Memory B cell (primary cell): ENCODE measurements around the gene C5.
A peak's percentile ranks its signal among the peaks of the same experiment; 100 is the strongest.

Experiments used
- ATAC-seq: fragments of 150-1000 bp; cut with Tn5 transposase; 2 replicates; pipeline ENCODE4 v1.10.0; 2021; ENCODE audit warnings: low read depth, mild to moderate bottlenecking, moderate library complexity
- DNase-seq, 2 donors: peaks; one replicate each; pipeline ENCODE4 v3.0.0; 2022; ENCODE audit warnings: low spot score in 2 of 2
- H3K27ac Mint-ChIP-seq: one replicate; pipeline ENCODE4 v1.8.0; 2022; ENCODE audit warnings: mild to moderate bottlenecking, moderate library complexity, mixed read lengths
- H3K27me3 Mint-ChIP-seq: one replicate; pipeline ENCODE4 v1.8.0; 2022; ENCODE audit warnings: mixed read lengths
- H3K36me3 Mint-ChIP-seq: one replicate; pipeline ENCODE4 v1.8.0; 2022; ENCODE audit warnings: mild to moderate bottlenecking, mixed read lengths
- H3K4me1 Mint-ChIP-seq: one replicate; pipeline ENCODE4 v1.8.0; 2022; ENCODE audit warnings: mixed read lengths
- H3K4me3 Mint-ChIP-seq: one replicate; pipeline ENCODE4 v1.8.0; 2022; ENCODE audit warnings: mild to moderate bottlenecking, moderate library complexity, mixed read lengths
- H3K9me3 Mint-ChIP-seq: one replicate; pipeline ENCODE4 v1.8.0; 2022; ENCODE audit warnings: mixed read lengths

The C5 gene

GRCh38 chr9:120916991-120917880, 132.8 kb downstream of the C5 start:
- no peak for ATAC-seq
- peaks cover 12% of the 10 kb centered on the region for H3K36me3 Mint-ChIP-seq
- H3K27ac Mint-ChIP-seq, result no peak overlapping the region
- no peaks in the 10 kb centered on the region for H3K27me3 Mint-ChIP-seq
- no peaks in the 10 kb centered on the region for H3K9me3 Mint-ChIP-seq
- no peak for DNase-seq
- no peak overlapping the region for H3K4me3 Mint-ChIP-seq
- H3K4me1 Mint-ChIP-seq, result peaks cover 26% of the 10 kb centered on the region

- Mint-ChIP-seq H3K9me3 (no peaks in the 10 kb centered on the region), H3K27ac (no peak overlapping the region), H3K36me3 (peaks cover 12% of the 10 kb centered on the region), H3K27me3 (no peaks in the 10 kb centered on the region), H3K4me1 (peaks cover 21% of the 10 kb centered on the region), H3K4me3 (no peak overlapping the region)
- no peak for ATAC-seq
- DNase-seq, result no peak
These were observed 133.5 kb downstream of the C5 start for GRCh38 chr9:120916588-120916987.

GRCh38 chr9:120915854-120916470, 134.1 kb downstream of the C5 start:
- Mint-ChIP-seq H3K4me3 (no peak overlapping the region), H3K36me3 (peaks cover 12% of the 10 kb centered on the region), H3K27ac (no peak overlapping the region), H3K4me1 (peaks cover 18% of the 10 kb centered on the region), H3K27me3 (no peaks in the 10 kb centered on the region), H3K9me3 (no peaks in the 10 kb centered on the region)
- DNase-seq (no peak), ATAC-seq (peak; percentile 75)

GRCh38 chr9:120914953-120915352, 135.1 kb downstream of the C5 start:
- H3K36me3 Mint-ChIP-seq, result peaks cover 12% of the 10 kb centered on the region
- ATAC-seq (no peak), DNase-seq (no peak)
- H3K4me1 Mint-ChIP-seq, result peaks cover 12% of the 10 kb centered on the region
- H3K27ac Mint-ChIP-seq, result no peak overlapping the region
- H3K4me3 Mint-ChIP-seq, result no peak overlapping the region
- no peaks in the 10 kb centered on the region for H3K27me3 Mint-ChIP-seq
- H3K9me3 Mint-ChIP-seq, result no peaks in the 10 kb centered on the region

GRCh38 chr9:120914396-120914795, 135.7 kb downstream of the C5 start:
- no peak overlapping the region for H3K4me3 Mint-ChIP-seq
- peaks cover 12% of the 10 kb centered on the region for H3K36me3 Mint-ChIP-seq
- peaks cover 9% of the 10 kb centered on the region for H3K4me1 Mint-ChIP-seq
- H3K27ac Mint-ChIP-seq, result no peak overlapping the region
- no peak for DNase-seq
- H3K27me3 Mint-ChIP-seq, result no peaks in the 10 kb centered on the region
- no peak for ATAC-seq
- H3K9me3 Mint-ChIP-seq, result no peaks in the 10 kb centered on the region

- no peak for DNase-seq
- peaks cover 9% of the 10 kb centered on the region for H3K4me1 Mint-ChIP-seq
- H3K27me3 Mint-ChIP-seq, result no peaks in the 10 kb centered on the region
- H3K4me3 Mint-ChIP-seq, result no peak overlapping the region
- no peaks in the 10 kb centered on the region for H3K9me3 Mint-ChIP-seq
- peaks cover 12% of the 10 kb centered on the region for H3K36me3 Mint-ChIP-seq
- no peak overlapping the region for H3K27ac Mint-ChIP-seq
- no peak for ATAC-seq
These were observed 136.3 kb downstream of the C5 start for GRCh38 chr9:120913647-120914264.

- ATAC-seq (no peak), DNase-seq (no peak)
- Mint-ChIP-seq H3K36me3 (peaks cover 11% of the 10 kb centered on the region), H3K27me3 (no peaks in the 10 kb centered on the region), H3K4me1 (peaks cover 9% of the 10 kb centered on the region), H3K4me3 (no peak overlapping the region), H3K27ac (no peak overlapping the region), H3K9me3 (no peaks in the 10 kb centered on the region)
These were observed 137.0 kb downstream of the C5 start for GRCh38 chr9:120912958-120913646.

- Mint-ChIP-seq H3K27me3 (no peaks in the 10 kb centered on the region), H3K36me3 (peaks cover 10% of the 10 kb centered on the region), H3K4me1 (peaks cover 13% of the 10 kb centered on the region), H3K4me3 (no peak overlapping the region), H3K27ac (no peak overlapping the region), H3K9me3 (no peaks in the 10 kb centered on the region)
- ATAC-seq (no peak), DNase-seq (no peak)
These were observed 138.7 kb downstream of the C5 start for GRCh38 chr9:120911295-120911837.

GRCh38 chr9:120910643-120911042, 139.4 kb downstream of the C5 start:
- H3K27me3 Mint-ChIP-seq, result no peaks in the 10 kb centered on the region
- no peak overlapping the region for H3K27ac Mint-ChIP-seq
- DNase-seq (no peak), ATAC-seq (no peak)
- no peak overlapping the region for H3K4me3 Mint-ChIP-seq
- peaks cover 14% of the 10 kb centered on the region for H3K4me1 Mint-ChIP-seq
- H3K36me3 Mint-ChIP-seq, result peaks cover 10% of the 10 kb centered on the region
- no peaks in the 10 kb centered on the region for H3K9me3 Mint-ChIP-seq

GRCh38 chr9:120909904-120910303, 140.2 kb downstream of the C5 start:
- Mint-ChIP-seq H3K9me3 (no peaks in the 10 kb centered on the region), H3K27ac (no peak overlapping the region), H3K4me1 (peaks cover 21% of the 10 kb centered on the region), H3K27me3 (no peaks in the 10 kb centered on the region), H3K36me3 (peaks cover 10% of the 10 kb centered on the region), H3K4me3 (no peak overlapping the region)
- ATAC-seq (no peak), DNase-seq (no peak)

GRCh38 chr9:120905315-120906164, 144.5 kb downstream of the C5 start:
- Mint-ChIP-seq H3K27ac (peak overlapping the region; percentile 98), H3K9me3 (no peaks in the 10 kb centered on the region), H3K4me1 (peaks cover 51% of the 10 kb centered on the region), H3K36me3 (peaks cover 2% of the 10 kb centered on the region), H3K27me3 (no peaks in the 10 kb centered on the region), H3K4me3 (no peak overlapping the region)
- ATAC-seq, result peak; percentile 45
- no peak for DNase-seq

GRCh38 chr9:120904978-120905301, 145.1 kb downstream of the C5 start:
- H3K27ac Mint-ChIP-seq, result peak overlapping the region; percentile 98
- no peaks in the 10 kb centered on the region for H3K9me3 Mint-ChIP-seq
- H3K36me3 Mint-ChIP-seq, result peaks cover 2% of the 10 kb centered on the region
- no peak overlapping the region for H3K4me3 Mint-ChIP-seq
- ATAC-seq, result no peak
- H3K4me1 Mint-ChIP-seq, result peaks cover 49% of the 10 kb centered on the region
- DNase-seq, result no peak
- H3K27me3 Mint-ChIP-seq, result no peaks in the 10 kb centered on the region
